DMS114 treated with DMSO at 0.1 percent for 48 hours (cell line): ENCODE data around the gene CACNA2D1.

Source experiments
- DNase-seq: peaks from one replicate; lab custom pipeline; 2025; ENCODE audit not compliant: unreplicated experiment; lab: John Stamatoyannopoulos, UW

CACNA2D1 gene

GRCh38 chr7:81902536-81902935 lies 541.0 kb downstream of the CACNA2D1 start:
- DNase-seq = no peak
